Tibial nerve (tissue), 3 donors: ENCODE data around the gene PLAAT2.

Source experiments
- POLR2A ChIP-seq, 2 donors: fragments of 450-650 bp; IDR thresholded peaks; one replicate each; pipeline ENCODE4 v1.6.1; 2017; ENCODE audit warnings: antibody characterized with exemption in 2 of 2, mild to moderate bottlenecking in 2 of 2, moderate library complexity in 2 of 2
- TF ChIP-seq, protein P1 (sequence below), 5 experiments: fragments of 200-600 bp in 3 of 5; fragments of 450-650 bp in 2 of 5; sonication (generic) in 3 of 5; IDR thresholded peaks; one replicate each; pipeline ENCODE4 v1.5.1; 2016 to 2019; ENCODE audit warnings: antibody characterized with exemption in 5 of 5, mild to moderate bottlenecking in 3 of 5, moderate library complexity in 2 of 5

DNA sequence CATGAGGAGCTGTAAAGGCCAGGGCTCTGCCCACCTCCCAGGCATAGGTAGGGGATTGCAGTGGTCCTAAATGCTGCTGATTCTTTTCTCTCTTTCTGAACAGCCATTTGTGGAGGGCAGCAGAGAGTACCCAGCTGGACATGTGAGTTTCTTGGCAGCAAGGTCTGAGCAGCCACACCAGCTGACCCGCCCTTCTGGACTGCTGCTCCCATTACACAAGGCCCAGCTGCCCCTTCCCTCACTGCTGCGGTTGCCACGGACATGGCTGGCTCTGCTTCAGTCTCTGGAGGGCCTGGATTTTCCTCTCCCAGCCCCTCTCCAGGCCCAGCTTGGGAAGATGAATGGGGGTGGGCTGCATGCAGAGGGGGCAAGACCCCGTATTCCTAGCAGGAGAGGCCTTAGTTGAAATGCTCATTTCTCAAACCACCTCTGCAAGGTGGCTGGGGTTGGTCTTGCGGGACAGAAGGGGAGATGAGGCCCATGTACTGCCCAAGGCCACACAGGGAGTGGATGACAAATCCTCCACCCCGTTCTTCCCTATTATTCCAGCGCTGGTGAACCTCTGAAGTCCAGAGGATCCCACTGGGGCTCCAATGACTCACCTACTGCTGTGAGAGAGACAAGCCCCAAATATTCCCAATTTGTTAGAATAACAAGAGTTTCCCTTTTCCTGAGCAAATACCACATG lies 52.7 kb downstream of the PLAAT2 start:
- peak in 1 of 2 donors; percentile 32 for TF ChIP-seq POLR2A (IDR thresholded peaks at IDR 0.05)
- TF ChIP-seq, protein P1, sequence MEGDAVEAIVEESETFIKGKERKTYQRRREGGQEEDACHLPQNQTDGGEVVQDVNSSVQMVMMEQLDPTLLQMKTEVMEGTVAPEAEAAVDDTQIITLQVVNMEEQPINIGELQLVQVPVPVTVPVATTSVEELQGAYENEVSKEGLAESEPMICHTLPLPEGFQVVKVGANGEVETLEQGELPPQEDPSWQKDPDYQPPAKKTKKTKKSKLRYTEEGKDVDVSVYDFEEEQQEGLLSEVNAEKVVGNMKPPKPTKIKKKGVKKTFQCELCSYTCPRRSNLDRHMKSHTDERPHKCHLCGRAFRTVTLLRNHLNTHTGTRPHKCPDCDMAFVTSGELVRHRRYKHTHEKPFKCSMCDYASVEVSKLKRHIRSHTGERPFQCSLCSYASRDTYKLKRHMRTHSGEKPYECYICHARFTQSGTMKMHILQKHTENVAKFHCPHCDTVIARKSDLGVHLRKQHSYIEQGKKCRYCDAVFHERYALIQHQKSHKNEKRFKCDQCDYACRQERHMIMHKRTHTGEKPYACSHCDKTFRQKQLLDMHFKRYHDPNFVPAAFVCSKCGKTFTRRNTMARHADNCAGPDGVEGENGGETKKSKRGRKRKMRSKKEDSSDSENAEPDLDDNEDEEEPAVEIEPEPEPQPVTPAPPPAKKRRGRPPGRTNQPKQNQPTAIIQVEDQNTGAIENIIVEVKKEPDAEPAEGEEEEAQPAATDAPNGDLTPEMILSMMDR (IDR thresholded peaks at IDR 0.05), result no peak
